Measurements from ENCODE around the gene FBP2. TPM values are rescaled to one million over a fixed set of nuclear protein-coding genes. Genes with fewer than 3 reads are reported as not detected.

The FBP2 gene
- total RNA-seq, 4 donors from 2014 or later = 0.38 TPM; not detected in 3

DNA sequence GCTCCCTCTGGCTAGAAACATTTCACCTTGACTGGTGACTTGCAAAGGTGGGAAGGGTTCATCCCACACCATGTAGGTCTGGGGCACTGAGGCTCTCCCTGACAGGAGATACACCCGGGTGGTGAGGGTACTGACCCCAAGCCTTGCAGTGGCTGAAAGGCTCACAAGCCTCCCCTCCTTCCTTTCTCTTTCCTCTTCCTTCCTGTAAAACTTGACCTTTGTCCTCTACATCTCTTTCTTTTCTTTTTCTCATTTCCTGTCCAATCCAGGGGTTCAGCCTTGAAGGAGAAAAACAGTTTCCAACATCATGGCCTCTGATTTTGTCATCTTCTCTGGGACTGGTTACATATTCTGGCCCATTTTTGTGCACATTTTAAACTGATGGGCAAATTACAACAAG is 16.6 kb downstream of the FBP2 start:
- Histone ChIP-seq H3K27ac (no peak overlapping the region), H3K27me3 (no peaks in the 10 kb centered on the region), H3K9me3 (no peaks in the 10 kb centered on the region), H3K4me1 (peaks cover 0 to 6% (median 0%) of the 10 kb centered on the region in 3 donors), H3K4me3 (no peak overlapping the region), H3K36me3 (no peaks in the 10 kb centered on the region)
- intact Hi-C loops (cut with DNase I) = no loop called here
- WGBS, 2 donors = 0% methylated on average over 1 of the region's 1 CpG
- DNase-seq = no peak
- TF ChIP-seq POLR2A (IDR thresholded peaks at IDR 0.05) = no peak

DNA sequence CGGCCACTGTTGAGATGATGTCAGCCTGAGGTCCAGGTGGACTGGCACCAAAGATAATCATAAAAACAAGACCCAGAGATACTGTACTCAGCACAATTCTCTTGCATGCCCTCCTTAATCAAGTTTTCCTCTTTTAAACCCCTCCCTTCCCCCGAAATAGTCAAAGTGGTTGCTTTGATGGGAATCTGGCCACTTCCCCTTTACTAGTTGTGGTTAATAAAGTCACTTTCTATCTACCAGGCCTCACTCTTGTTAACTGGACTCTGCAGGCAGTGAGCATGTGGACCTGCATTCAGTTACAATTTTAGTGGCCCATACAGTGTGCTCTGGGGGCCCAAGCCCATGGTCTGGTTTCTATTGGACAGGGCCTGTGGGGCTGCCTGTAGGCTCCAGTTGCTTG is 17.5 kb downstream of the FBP2 start:
- Histone ChIP-seq H3K4me1 (no peaks in the 10 kb centered on the region), H3K27ac (no peak overlapping the region), H3K4me3 (no peak overlapping the region), H3K9me3 (no peaks in the 10 kb centered on the region), H3K36me3 (no peaks in the 10 kb centered on the region), H3K27me3 (peaks cover 0 to 5% (median 0%) of the 10 kb centered on the region in 4 donors)
- no peak for TF ChIP-seq POLR2A (IDR thresholded peaks at IDR 0.05)
- TF ChIP-seq CTCF (IDR thresholded peaks at IDR 0.05) = no peak
- DNase-seq = no peak
- 87 to 93% methylated on average over 2 of the region's 2 CpGs for WGBS, 2 donors
- intact Hi-C loops (cut with DNase I) = no loop called here

DNA sequence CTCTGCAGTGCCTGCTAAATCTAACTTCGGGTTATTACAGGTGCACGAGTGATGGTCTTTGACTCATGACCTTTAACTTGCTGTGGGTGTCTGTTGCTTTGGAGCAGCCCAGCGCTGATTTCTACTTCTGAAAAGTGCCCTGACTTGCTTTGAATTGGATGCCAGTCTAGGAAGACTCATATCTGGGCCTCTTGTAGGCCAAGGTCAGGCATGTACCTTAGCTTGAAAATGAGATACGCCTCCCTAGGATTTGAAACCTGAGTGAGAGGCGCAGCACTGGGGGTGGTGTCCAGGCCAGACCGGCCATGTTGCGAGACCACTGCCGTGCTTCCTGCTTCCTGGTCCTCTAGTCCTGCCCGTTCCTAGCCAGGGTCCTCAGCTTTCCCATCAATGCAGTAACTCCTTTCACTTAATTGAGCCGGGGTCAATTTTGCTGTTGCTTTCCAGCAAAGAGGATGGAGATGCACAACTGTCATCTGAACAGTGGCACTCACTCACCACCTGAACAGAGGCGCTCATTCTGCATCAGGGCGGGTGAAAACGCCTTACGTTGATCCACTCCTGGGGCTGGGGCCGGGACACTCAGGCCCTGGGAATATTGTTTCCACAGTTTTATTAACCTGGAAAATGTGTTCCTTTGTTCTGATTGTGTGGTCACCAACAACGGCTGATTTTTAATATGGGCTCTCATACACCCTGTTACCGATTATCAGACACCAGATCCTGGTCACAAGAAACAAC is 24.5 kb downstream of the FBP2 start:
- Histone ChIP-seq H3K27ac (no peak overlapping the region), H3K9me3 (no peaks in the 10 kb centered on the region), H3K4me1 (no peaks in the 10 kb centered on the region), H3K36me3 (no peaks in the 10 kb centered on the region), H3K4me3 (no peak overlapping the region), H3K27me3 (peaks cover 0 to 6% (median 0%) of the 10 kb centered on the region in 4 donors)
- 88 to 91% methylated on average over 16 to 17 of the region's 17 CpGs for WGBS, 2 donors
- no peak for DNase-seq
- TF ChIP-seq CTCF (IDR thresholded peaks at IDR 0.05) (no peak), POLR2A (IDR thresholded peaks at IDR 0.05) (no peak)
- intact Hi-C loops (cut with DNase I) = no loop called here

DNA sequence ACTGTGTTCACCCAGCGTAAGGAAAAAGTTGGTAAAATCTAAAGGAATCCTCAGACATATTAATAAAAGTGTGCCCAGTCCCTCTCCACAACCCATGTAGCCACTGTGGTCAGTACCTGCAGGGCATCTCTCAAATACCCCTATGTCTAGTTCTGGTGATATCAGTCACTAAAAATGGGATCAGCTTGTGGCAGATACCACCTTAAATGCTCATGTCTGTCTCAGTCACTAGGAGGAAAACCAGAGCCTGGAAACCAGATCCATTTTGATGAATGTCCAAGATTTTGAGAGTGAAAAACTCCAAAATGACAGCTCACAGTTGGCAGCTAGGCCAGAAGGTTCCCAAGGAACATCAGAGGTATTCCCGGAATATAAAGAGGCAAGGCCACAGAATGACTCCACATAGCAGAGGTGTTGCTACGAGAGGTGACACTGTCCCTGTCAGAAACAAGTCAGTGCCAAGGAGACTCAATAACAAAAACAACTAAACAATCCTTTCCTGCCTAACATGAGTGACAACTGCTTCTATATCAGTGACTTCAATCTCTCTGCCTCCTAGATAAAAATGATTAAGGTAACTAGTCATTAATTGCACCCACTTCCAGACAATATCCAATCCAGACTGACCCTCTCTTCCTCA is 25.3 kb downstream of the FBP2 start:
- no peaks in the 10 kb centered on the region for H3K36me3 ChIP-seq
- H3K27ac ChIP-seq = no peak overlapping the region
- no peak overlapping the region for H3K4me3 ChIP-seq
- H3K9me3 ChIP-seq = no peaks in the 10 kb centered on the region
- H3K4me1 ChIP-seq = no peaks in the 10 kb centered on the region
- DNase-seq = no peak
- no peak for TF ChIP-seq CTCF (IDR thresholded peaks at IDR 0.05)
- TF ChIP-seq POLR2A (IDR thresholded peaks at IDR 0.05) = no peak
- intact Hi-C loops (cut with DNase I) = no loop called here
- peaks cover 0 to 6% (median 0%) of the 10 kb centered on the region in 4 donors for H3K27me3 ChIP-seq
- WGBS, 2 donors = 76 to 78% methylated on average over 3 of the region's 3 CpGs

DNA sequence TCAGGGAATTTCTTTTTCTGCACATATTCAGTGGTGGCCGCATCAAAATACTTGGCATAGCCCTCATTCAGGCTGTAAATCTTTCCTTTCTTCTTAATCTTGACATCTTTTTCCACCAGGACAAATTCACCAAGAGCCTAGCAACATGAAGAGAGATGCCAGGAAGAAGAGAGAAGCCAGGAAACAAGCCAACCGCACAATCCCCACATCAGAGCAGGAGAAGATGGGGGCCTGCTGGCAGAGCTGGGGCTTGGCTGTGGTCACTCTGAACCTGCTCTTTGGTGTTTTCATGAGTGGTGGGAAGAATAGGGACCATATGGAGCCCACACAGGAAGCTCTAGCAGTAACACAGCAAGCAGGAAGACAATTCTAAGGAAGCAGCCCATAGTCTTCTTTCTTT is 26.4 kb downstream of the FBP2 start:
- Histone ChIP-seq H3K9me3 (no peaks in the 10 kb centered on the region), H3K27ac (no peak overlapping the region), H3K4me3 (no peak overlapping the region), H3K27me3 (peaks cover 0 to 6% (median 0%) of the 10 kb centered on the region in 4 donors), H3K4me1 (no peaks in the 10 kb centered on the region), H3K36me3 (no peaks in the 10 kb centered on the region)
- whole genome bisulfite sequencing, 2 donors = 92 to 100% methylated on average over 1 to 2 of the region's 2 CpGs
- intact Hi-C loops (cut with DNase I) = no loop called here
- DNase-seq = no peak
- no peak for TF ChIP-seq CTCF (IDR thresholded peaks at IDR 0.05)
- TF ChIP-seq POLR2A (IDR thresholded peaks at IDR 0.05) = no peak

All from esophagus squamous epithelium (tissue), 5 donors.